K562 (cell line): ENCODE data around the gene BIN1. TPM values are rescaled to one million over a fixed set of nuclear protein-coding genes. Genes with fewer than 3 reads are reported as not detected.
A peak's percentile ranks its signal among the peaks of the same experiment; 100 is the strongest.

Experiments used
- CUX1 ChIP-seq: fragments of 200-800 bp; sonication (Bioruptor generic); IDR thresholded peaks from 2 replicates; pipeline ENCODE4 v1.6.1; 2016; ENCODE audit warnings: missing genetic modification characterization, missing compliant biosample characterization
- ELK3 ChIP-seq: fragments of 450-650 bp; formaldehyde crosslinking; IDR thresholded peaks from 2 replicates; pipeline ENCODE4 v1.4.0; 2020; ENCODE audit warnings: mild to moderate bottlenecking
- IFI16 ChIP-seq: fragments of 250-450 bp; sonication (Bioruptor Pico); IDR thresholded peaks from 2 replicates; pipeline ENCODE4 v2.1.2; 2022; ENCODE audit warnings: mild to moderate bottlenecking, inconsistent platforms
- KDM1A ChIP-seq, 2 experiments: fragments of 450-650 bp; IDR thresholded peaks; 2 replicates each; pipeline ENCODE4 v1.6.1; 2016; ENCODE audit warnings: mild to moderate bottlenecking in 2 of 2
- MTA2 ChIP-seq: fragments of 450-650 bp; IDR thresholded peaks from 2 replicates; pipeline ENCODE4 v1.6.1; 2016; ENCODE audit warnings: low read depth
- POLR2AphosphoS2 ChIP-seq: IDR thresholded peaks from 2 replicates; pipeline ENCODE4 v1.6.1; 2012; ENCODE audit warnings: low read length, improper control_type of control experiment
- TSHZ1 ChIP-seq: fragments of 250-450 bp; sonication (Bioruptor Pico); IDR thresholded peaks from 2 replicates; pipeline ENCODE4 v1.4.0; 2020; ENCODE audit warnings: mild to moderate bottlenecking, moderate library complexity
- ZBTB11 ChIP-seq, 3 experiments: fragments of 200-800 bp in 1 of 3; fragments of 250-450 bp in 1 of 3; fragments of 450-650 bp in 1 of 3; sonication (Bioruptor Pico) in 1 of 3; sonication (Bioruptor generic) in 1 of 3; formaldehyde crosslinking in 1 of 3; IDR thresholded peaks; 2 replicates each; pipeline versions ENCODE4 v1.6.1 to v1.8.0; 2016 to 2022; ENCODE audit warnings: mild to moderate bottlenecking in 2 of 3, missing genetic modification characterization in 2 of 3, missing compliant biosample characterization in 1 of 3, moderate library complexity in 1 of 3
- ZBTB9 ChIP-seq: fragments of 450-650 bp; formaldehyde crosslinking; IDR thresholded peaks from 2 replicates; pipeline ENCODE4 v1.4.0; 2020; ENCODE audit warnings: mild to moderate bottlenecking, moderate library complexity
- ZKSCAN1 ChIP-seq: fragments of 150-350 bp; IDR thresholded peaks from 2 replicates; pipeline ENCODE4 v1.6.1; 2016; ENCODE audit warnings: low read depth, low read length
- ZNF217 ChIP-seq: sonication (generic); formaldehyde crosslinking; IDR thresholded peaks from 2 replicates; pipeline ENCODE4 v1.8.0; 2022; ENCODE audit warnings: mild to moderate bottlenecking, missing genetic modification reagents
- ZNF316 ChIP-seq: fragments of 450-650 bp; IDR thresholded peaks from 2 replicates; pipeline ENCODE4 v1.6.1; 2016
- polyA plus RNA-seq, 8 experiments: library from polyadenylated mRNA; depleted of rRNA in 4 of 8; stranded (reverse) in 5 of 8; unstranded in 3 of 8; fragments of >200 nt; fragmentation: Nextera tagmentation in 2 of 8; fragmentation: Illumina TruSeq in 1 of 8; extraction: Ambion mirVana in 2 of 8; extraction: Trizol in 1 of 8; gene quantifications; 2 replicates each; pipeline versions ENCODE4 v1.2.1 to v1.2.3, GENCODE V29; 2011 to 2014; ENCODE audit warnings: inconsistent platforms in 1 of 8, missing spikeins in 1 of 8
- total RNA-seq, 7 experiments: library from RNA; depleted of rRNA in 6 of 7; stranded (reverse); fragments of >200 nt in 6 of 7; fragmentation: Illumina TruSeq in 2 of 7; extraction: Trizol in 2 of 7; gene quantifications; 2 replicates each; pipeline versions ENCODE4 v1.2.1 to v1.2.3, GENCODE V29; 2011 to 2021; ENCODE audit warnings: low replicate concordance in 1 of 7

Gene BIN1
- total and polyA plus RNA-seq, 9 of the 15 experiments (the other 6 are each of a cell fraction or from before 2014, with no cell fraction given) = 0.04 to 2.8 (median 0.79) TPM; not detected in 1

- TF ChIP-seq ZNF217 (CRISPR knock-in tag) = no peak
- peak; percentile 55 for TF ChIP-seq MTA2
- TF ChIP-seq ZKSCAN1 = peak; percentile 83
- TF ChIP-seq ZBTB11 (CRISPR knock-in tag; IDR thresholded peaks at IDR 0.05) = no peak
- TF ChIP-seq CUX1 (CRISPR knock-in tag) = no peak
- TF ChIP-seq TSHZ1 = no peak
- TF ChIP-seq ZNF316 = peak; percentile 97
- no peak for TF ChIP-seq ELK3 (CRISPR knock-in tag)
- TF ChIP-seq KDM1A (IDR thresholded peaks at IDR 0.05) = peak; percentile 77 to 83; a peak in 3 of 4 replicates
- 0 out of 2 replicates have a peak, but pooled peaks have one; percentile 45 for TF ChIP-seq ZBTB9 (CRISPR knock-in tag)
- no peak for TF ChIP-seq IFI16 (CRISPR knock-in tag)
- no peak for TF ChIP-seq POLR2AphosphoS2
Measured at GRCh38 chr2:127064642-127065250, 42.2 kb downstream of the BIN1 start (continued).
